CD4-positive, alpha-beta T cell treated with Interleukin-2 at 100 ng/mL for 4 hours (primary cell): Measurements from ENCODE around the gene DPF3.
A peak's percentile ranks its signal among the peaks of the same experiment; 100 is the strongest.

ENCODE experiments used
- DNase-seq: peaks from one replicate; pipeline ENCODE4 v3.0.0-alpha.2; 2020; ENCODE audit warnings: low spot score

Gene DPF3

DNA sequence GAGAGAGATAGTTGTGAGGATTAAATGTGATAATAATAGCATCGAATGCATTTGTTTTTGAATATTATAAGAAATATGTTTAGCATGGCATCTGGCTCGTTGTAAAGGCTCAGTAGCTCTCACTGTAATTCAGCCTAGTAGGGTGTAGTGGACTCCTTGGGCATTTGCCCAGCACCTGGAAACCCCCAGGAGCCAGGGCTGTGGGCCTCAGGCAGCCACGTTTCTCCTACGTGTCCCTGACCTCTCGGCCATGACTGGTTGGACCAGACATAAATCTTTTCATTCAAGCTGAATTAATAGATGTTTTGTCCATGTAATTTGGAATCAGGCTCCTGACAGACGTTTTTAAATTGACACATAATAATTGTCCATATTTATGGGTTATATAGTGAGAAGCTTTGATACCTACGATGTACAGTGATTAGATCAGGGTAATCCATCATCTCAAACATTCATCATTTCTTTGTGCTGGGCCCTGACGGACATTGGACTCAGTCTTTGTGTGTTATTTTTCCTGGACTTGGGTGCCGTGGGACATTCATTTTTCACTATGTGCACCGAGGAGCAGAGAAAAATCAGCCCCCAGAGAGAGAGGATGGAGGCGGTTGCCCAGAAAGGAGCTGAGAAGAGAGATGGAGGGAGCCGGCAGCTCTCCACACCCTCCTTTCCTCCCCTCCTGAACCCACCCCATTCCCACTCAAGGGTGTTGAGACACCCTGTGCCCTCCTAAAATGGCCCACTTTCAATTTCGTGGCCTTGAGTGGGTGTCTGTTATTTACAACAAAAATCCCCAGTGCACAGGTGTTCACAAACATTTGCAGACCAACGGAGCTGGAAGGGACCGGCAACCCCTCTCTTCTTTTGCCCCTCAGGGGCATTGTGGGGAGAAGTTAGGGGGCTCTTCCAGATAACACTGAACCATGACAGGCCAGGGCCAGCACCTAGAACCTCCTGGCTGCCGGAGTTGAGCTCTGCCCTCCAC is 296.4 kb downstream of the DPF3 start:
- DNase-seq = no peak

DNA sequence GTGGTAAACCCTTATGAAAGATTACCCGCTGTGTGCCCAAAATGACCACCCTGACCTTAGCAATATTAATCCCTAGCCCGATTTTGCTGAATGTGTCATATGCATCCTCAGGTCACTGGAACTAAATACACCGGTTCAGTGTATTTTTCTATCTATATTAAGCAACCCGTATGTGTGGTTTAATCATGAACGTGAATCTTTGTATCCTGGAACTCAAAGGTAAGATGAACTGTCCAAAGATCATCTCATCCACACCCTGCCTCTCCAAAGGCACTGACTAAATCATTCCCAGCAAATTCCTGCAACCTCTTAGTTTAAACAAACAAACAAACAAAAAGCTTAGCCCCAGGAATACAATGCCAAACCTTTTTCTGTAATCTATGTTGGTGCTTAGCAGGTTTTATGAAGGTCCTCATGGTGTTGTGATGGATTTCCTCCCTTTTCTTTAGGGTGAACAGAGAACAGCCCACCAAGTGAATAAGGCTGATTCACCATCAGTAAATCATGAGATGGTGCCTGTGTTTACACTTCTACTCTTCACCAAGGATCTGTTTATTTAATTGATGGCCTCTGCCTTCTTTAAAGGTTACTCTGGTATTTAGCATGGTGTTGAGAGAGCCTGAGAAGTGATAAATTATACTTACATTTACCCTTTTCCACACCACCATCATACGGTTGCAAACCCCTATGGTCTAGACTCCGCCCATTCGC is 298.6 kb downstream of the DPF3 start:
- DNase-seq = no peak

DNA sequence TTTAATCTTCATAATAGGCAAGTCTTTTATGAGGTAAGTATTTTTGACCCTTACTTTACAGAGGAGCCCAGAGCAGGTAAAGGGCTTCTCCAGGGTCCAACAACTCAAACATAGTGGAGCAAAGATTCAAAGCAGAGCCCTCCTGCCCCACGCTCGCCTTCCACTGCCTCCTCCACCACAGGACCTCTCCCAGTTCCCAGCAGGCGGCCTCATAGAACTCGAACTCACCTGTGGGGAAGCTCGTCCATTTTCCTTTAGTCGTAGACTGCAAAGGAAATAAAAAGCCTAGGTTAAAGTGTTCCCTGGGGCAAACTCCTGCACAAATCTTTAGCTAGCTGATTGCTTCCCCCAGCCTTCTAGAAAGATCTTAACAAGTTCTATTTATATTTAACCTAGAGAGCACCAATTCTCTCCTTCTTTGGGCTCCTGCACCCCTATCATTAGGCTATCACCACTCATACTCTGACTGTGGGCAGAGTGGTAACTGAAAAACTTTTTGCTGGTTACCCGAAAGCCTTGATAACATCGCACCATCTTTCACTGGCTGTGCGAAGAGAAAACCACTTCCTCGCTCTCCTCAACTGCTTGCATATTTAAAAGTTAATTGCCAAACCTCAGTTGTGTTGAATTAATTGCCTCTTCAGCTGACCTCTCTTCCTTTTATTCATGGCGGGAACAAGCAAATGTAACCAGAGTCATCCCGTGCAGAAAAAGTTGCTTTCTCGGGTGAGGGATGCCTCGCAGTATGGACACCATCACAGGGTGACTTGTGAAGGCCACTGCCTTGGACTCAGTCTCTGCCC is 299.6 kb downstream of the DPF3 start:
- DNase-seq = peak; percentile 56

DNA sequence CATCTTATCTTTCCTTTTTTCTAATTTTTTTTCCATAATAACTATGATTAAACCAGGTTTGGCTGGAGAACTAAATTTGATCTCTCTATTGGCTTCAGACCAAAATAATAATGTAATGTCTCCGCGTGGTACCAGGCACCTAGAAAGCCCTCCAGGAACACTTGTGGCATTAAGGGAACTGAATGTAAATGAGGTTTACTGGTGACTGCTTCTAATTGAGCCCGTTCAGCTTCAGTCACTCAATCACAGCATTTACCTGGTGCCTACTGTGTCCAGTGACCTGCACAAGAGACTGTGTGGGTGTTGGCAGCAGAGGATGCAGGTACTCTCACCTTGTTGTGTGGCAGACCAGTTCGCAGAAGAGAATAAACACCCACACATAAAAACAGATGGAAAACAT is 302.5 kb downstream of the DPF3 start:
- DNase-seq = no peak

DNA sequence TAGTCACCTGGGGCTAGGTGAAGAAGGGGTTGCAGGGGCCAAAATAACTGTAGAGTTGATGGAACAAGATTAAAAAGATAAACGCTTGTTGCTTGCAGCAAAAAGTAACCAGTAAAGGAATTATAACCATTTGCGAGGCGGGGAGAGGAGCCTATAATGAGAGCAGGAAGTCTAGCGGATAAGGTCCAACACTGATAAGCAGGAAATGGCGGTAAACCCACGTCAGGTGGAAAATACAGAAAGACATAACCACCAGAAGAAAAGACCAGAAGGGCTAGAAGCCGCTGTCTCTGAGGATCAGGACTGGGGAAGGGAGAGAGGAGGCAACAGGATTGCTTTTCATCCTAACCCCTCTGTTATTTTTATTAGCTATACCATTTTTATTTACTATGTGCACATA is 303.3 kb downstream of the DPF3 start:
- DNase-seq = peak; percentile 26

DNA sequence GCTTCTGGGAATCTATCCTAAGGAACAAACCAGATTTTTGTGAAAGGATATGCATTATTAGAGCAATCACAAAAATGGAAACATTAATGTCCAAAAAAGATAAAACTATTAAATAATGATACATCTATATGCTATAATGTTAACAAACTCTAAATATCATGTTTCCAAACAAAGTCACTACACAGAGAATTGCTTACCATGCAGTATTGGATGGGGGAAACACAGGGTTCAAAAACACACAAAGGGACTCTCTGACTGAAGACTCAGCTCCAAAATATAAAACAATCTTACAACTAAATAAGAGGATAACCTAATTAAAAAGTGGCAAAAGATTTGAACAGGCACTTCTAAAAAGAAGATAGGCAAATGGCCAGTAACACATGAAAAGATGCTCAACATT is 304.2 kb downstream of the DPF3 start:
- DNase-seq = no peak

DNA sequence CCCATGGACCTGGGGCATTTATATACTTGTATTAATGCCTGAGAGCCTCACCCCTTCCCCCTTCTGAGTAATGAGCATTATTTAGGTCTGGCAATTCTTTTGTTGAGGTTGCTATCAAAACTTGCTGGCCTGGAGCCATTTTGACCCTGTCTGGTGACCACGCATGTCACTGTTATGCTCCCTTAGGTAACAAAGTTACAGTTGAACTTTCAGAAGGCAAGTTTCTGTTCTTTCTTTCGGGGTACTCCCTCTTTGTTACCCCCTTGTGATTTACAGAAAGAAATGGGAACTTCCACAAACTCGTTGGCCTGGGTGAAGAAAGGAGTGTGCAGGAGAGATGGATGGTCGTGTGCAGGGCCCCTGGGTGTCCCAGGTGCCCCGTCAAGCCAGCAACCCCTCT is 305.4 kb downstream of the DPF3 start:
- no peak for DNase-seq

DNA sequence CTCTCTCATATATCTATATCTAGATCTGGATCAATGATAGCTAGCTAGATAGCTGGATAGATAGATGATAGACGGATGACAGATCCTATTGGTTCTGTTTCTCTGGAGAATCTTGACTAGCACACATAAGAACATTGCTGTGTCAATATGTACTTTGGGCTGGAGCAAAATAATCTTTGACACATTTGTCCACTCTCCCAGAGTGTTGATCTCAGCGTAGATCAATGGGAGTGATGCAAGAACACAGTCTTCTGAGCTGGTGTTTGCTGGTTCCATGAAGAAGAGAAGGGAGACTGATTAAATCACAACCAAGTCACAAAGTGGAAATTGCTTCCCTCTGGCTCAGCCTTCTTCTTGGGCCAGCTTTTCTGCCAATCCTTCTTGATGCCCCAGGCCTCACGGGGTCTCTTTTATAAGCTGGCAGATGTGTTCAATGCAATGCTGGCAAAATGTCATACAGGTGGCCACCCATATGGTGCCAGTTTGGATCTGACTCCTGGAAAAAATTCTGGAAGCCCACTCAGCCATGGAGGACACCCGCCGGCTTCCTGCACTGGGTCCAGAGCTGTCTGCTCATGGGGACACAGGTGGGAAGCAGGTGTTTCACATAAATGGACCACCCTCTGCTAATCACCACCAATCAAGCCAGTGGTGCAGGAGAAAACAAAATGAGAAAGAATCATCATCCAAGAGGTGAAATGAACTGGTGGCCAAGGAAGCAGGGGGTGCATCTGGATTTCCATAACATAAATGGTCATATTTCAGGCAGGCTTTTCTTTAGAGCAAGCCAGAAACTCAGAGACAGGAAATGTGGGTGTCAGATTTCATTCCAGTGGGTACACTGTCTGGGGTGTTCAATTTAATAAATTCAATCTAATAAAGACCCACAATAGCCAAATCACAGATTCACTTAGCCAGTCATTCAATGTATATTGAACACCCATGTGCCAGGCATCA is 310.3 kb downstream of the DPF3 start:
- no peak for DNase-seq

DNA sequence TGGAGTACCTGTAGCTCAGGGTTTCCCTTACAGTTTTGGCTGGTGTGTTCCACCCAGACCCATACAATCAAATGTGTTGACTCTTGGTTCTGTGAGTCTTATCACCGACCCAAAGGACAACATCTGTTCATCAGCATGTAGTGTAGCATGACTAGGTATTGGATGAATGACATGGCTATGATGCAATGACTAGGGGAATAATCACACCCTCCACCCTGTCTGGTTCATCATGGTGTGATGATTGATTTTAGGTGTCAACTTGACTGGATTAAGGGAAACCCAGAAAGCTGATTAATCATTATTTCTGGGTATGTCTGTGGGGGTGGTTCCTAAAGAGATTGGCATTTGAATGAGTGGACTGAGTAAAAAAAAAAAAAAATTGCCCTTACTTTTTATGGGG is 311.3 kb downstream of the DPF3 start:
- DNase-seq = no peak

DNA sequence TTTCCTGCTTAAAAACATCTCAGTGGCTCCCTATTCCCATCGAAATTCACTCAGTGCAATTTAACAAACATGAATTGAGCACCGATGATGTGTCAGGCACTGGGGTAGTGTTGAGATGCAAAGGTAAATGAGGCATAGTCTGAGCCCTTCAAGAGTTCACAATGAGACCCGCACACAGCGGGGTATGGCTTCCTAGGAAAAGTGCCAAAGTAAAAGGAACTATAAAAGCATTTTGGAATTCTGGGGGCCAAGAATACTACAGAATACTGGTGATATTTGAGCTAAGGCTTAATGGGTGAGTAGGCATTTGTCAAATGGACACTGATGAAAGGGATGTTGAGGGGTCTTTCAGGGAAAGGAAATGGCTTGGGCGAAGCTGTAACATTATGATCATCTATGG is 315.4 kb downstream of the DPF3 start:
- no peak for DNase-seq

DNA sequence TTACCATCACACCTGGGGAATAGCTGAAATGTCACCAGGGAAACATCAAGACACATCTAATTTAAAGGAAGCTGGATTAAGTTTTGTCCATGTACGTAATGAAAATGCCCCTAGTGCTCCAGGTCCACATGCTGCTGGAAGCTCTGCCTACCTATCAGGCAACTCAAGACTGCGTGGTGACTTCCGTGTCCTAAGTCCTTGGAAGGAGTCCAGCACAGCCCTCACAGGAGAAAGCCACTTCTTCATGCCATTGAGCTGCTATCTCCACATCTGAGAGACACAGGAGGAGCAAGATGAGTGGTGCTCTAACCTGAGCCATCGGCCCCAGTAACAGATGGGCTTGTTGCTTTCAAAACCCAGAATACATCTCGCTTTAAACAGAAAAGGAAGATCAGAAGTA is 316.4 kb downstream of the DPF3 start:
- DNase-seq = no peak

DNA sequence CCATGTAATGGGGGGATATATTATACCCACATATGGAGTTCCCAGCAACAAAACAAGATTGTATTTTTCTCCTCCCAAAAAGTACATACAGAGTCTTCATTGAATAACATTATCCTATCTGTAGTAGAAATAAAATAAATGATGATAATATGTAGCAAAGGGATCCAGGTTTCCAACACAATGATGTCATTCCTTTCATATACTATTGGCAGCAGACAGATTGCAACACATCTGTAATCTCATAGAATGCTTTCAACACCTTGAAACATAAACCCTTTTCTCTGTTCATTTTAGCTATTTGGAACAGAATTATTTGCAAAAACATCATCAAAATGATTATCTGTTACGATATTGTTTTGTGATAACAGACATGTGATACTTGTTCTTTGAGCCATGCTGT is 317.6 kb downstream of the DPF3 start:
- no peak for DNase-seq

DNA sequence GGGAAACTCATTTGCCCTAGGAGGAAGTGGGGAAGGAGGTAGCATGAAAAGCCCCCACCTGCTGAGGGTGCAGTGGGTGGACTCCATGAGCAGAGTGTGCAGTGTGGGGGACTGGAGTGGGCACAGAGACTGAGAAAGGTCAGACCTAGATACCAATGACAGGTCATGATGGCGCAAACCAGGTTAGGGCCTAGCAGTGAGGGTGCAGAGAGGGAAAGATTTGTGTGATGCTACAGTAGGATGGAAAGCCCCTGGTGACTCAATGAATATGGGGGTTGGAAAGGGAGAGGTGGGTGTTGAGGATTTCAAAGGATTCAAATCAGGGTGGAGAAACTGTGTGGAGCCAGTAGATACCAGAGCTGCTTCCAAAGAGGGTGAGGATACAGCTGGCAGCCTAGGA is 319.2 kb downstream of the DPF3 start:
- DNase-seq = no peak

DNA sequence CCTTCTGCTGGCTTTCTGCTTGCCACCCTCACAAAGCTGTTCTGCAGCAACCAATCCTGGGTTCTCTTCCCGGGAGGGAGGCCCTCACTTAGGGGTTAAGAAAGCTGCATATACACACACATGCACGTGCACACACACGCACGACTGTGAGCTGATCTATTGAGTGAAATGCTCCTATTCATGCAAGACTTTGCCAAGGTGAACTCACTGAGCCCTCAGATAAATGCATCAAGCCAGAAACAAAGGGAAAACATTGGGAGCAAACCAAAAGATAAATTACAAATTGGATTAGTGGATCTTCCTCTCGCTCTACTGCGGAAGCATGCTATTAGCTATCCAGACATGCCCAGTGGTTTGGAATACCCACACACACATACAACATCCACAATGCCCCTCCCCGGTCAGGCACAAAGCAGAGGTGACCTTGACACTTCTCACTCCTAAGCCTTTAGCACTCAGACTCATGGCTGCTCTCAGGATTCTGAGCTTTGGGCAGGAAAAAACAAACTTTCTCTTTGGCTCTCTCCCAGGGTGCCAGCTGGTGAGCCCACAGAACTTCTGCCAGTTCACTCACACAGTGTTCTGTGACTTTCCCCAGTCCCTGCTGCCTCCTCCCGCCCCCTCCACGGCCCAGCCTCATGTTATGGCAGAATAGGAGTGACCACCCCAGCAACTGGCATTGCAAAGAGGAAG is 320.0 kb downstream of the DPF3 start:
- no peak for DNase-seq
